SHP77 (cell line): Measurements from ENCODE around the gene EBLN1.

Source experiments
- DNase-seq, 2 experiments: peaks; one replicate each; lab custom pipeline; 2025; lab: John Stamatoyannopoulos, UW

EBLN1 gene

GRCh38 chr10:22217842-22218241 is at the start of gene EBLN1:
Gene EBLN1 (minus strand): TSS chr10:22218015. CDS start chr10:22209983, 8,032 bp downstream.
- DNase-seq: no peak

- DNase-seq: no peak
Measured at GRCh38 chr10:22265839-22266537, 48.2 kb upstream of the EBLN1 start.

GRCh38 chr10:22263106-22263505 is 45.3 kb upstream of the EBLN1 start:
- DNase-seq: no peak

GRCh38 chr10:22259280-22259679 is 41.5 kb upstream of the EBLN1 start:
- DNase-seq: no peak

- DNase-seq: peak; percentile 51 to 69
Measured at GRCh38 chr10:22258471-22258870, 40.7 kb upstream of the EBLN1 start.

- DNase-seq: no peak
Measured at GRCh38 chr10:22253580-22253882, 35.7 kb upstream of the EBLN1 start.

- no peak for DNase-seq
Measured at GRCh38 chr10:22252801-22253579, 35.2 kb upstream of the EBLN1 start.

GRCh38 chr10:22252224-22252800 is 34.5 kb upstream of the EBLN1 start:
- no peak for DNase-seq

- DNase-seq: no peak
Measured at GRCh38 chr10:22251751-22252223, 34.0 kb upstream of the EBLN1 start.

- no peak for DNase-seq
Measured at GRCh38 chr10:22250897-22251660, 33.3 kb upstream of the EBLN1 start.

GRCh38 chr10:22247636-22248035 is 29.8 kb upstream of the EBLN1 start:
- DNase-seq: no peak

- no peak for DNase-seq
Measured at GRCh38 chr10:22246680-22247391, 29.0 kb upstream of the EBLN1 start.

- no peak for DNase-seq
Measured at GRCh38 chr10:22245567-22245966, 27.8 kb upstream of the EBLN1 start.

GRCh38 chr10:22244855-22245254 is 27.0 kb upstream of the EBLN1 start:
- no peak for DNase-seq

GRCh38 chr10:22244001-22244400 is 26.2 kb upstream of the EBLN1 start:
- DNase-seq: no peak

GRCh38 chr10:22243321-22243720 is 25.5 kb upstream of the EBLN1 start:
- no peak for DNase-seq

GRCh38 chr10:22231260-22231659 is 13.4 kb upstream of the EBLN1 start:
- DNase-seq: no peak

GRCh38 chr10:22230158-22230833 is 12.5 kb upstream of the EBLN1 start:
- DNase-seq: peak; percentile 78 to 82

GRCh38 chr10:22229802-22230157 is 12.0 kb upstream of the EBLN1 start:
- no peak for DNase-seq

GRCh38 chr10:22228943-22229801 is 11.4 kb upstream of the EBLN1 start:
- DNase-seq: peak; percentile 87 to 92
